LNCaP clone FGC (cell line): Measurements from ENCODE around the gene RNF44.

ENCODE experiments used
- DNase-seq: peaks from one replicate; pipeline ENCODE4 v3.0.0-alpha.2; 2011; ENCODE audit warnings: low read depth
- H3K4me3 ChIP-seq: 2 replicates; pipeline ENCODE4 v1.5.1; 2011; ENCODE audit warnings: mild to moderate bottlenecking, low read depth, low read length, control low read depth
- TF ChIP-seq, protein P1 (sequence below): IDR thresholded peaks from 2 replicates; pipeline ENCODE4 v1.5.1; 2012; ENCODE audit warnings: mild to moderate bottlenecking; ENCODE audit not compliant: control insufficient read depth, insufficient read depth; ENCODE audit errors: extremely low read depth

RNF44 gene

GRCh38 chr5:176565760-176566288, 28.6 kb upstream of the RNF44 start:
- H3K4me3 ChIP-seq = no peak overlapping the region
- TF ChIP-seq, protein P1, sequence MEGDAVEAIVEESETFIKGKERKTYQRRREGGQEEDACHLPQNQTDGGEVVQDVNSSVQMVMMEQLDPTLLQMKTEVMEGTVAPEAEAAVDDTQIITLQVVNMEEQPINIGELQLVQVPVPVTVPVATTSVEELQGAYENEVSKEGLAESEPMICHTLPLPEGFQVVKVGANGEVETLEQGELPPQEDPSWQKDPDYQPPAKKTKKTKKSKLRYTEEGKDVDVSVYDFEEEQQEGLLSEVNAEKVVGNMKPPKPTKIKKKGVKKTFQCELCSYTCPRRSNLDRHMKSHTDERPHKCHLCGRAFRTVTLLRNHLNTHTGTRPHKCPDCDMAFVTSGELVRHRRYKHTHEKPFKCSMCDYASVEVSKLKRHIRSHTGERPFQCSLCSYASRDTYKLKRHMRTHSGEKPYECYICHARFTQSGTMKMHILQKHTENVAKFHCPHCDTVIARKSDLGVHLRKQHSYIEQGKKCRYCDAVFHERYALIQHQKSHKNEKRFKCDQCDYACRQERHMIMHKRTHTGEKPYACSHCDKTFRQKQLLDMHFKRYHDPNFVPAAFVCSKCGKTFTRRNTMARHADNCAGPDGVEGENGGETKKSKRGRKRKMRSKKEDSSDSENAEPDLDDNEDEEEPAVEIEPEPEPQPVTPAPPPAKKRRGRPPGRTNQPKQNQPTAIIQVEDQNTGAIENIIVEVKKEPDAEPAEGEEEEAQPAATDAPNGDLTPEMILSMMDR = no peak
- no peak for DNase-seq

DNA sequence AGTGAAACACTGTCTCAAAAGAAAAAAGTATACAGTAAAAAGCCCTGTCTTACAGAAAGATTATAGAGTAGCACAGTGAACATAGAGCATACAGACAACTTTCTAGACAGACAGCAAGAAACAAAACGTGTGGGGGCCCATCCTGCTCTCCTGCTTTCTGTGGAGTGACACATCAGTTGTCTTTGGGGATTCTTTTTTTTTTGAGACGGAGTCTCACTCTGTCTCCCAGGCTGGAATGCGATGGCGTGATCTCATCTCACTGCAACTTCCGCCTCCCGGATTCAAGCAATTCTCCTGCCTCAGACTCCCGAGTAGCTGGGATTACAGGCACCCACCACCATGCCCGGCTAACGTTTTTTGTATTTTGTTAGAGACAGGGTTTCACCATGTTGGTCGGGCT, 26.8 kb upstream of the RNF44 start:
- TF ChIP-seq, protein P1 = no peak
- H3K4me3 ChIP-seq = no peak overlapping the region
- DNase-seq = no peak

DNA sequence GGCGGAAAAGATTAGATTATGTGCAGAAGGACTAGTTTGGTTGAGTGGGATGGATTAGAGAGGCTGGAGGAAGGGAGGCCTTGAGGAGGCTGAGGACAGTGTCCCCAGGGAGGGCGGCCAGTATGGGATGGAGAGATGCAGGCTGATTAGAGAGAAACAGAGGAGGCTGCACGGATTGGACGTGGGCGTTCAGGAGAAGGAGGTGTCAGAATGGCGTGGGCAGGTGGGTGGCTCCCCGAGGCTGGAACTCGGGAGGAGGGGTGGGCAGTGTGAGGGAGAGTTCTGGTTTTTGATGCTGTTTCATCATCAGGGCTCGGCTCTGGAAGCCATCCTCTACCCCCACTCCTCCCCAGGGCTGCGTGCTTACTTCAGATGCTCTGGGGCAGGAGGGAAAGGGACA, 25.0 kb upstream of the RNF44 start:
- TF ChIP-seq, protein P1 = no peak
- no peak overlapping the region for H3K4me3 ChIP-seq
- no peak for DNase-seq

DNA sequence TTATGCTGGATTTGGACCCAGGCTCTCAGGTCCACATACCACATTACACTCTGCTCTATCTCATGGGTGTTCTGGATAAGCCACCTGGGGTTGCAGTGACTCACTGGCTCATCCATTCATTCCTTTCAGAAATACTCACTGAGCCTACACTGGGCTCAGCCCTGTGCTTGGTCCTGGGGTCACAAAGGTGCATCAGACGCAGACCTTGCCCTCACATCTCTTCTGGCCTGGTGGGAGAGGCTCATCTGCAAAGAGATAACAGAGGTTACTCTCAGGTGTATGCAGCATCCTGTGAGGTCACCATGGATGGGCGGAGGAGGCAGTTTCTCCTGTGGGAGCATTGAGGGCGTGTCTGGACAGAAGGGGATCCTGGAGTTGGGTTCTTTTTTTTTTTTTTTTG, 24.1 kb upstream of the RNF44 start:
- no peak overlapping the region for H3K4me3 ChIP-seq
- DNase-seq = no peak
- TF ChIP-seq, protein P1 = no peak

GRCh38 chr5:176560364-176560763, 23.2 kb upstream of the RNF44 start:
- TF ChIP-seq, protein P1 = no peak

DNA sequence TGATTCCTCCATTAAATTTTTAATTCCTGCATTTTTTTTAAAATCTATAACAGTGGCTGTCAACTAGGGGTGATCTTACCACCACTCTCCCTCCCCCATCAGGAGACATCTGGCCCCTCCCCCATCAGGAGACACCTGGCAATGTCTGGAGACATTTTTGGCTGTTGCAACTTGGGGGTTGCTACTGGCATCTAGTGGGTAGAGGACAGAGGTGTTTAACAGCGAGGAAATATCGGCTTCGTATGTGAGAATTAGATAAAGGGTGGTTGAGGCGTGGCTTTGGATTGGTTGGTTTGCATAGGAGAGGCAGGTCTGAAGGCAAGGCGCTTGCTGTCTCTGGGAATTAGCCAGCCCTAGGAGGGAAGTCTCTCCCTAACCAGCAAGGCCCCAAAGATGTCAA, 22.5 kb upstream of the RNF44 start:
- no peak overlapping the region for H3K4me3 ChIP-seq
- TF ChIP-seq, protein P1 = no peak
- DNase-seq = no peak

More at GRCh38 chr5:176560364-176560763, 23.2 kb upstream of the RNF44 start:
- no peak overlapping the region for H3K4me3 ChIP-seq
- DNase-seq = no peak

DNA sequence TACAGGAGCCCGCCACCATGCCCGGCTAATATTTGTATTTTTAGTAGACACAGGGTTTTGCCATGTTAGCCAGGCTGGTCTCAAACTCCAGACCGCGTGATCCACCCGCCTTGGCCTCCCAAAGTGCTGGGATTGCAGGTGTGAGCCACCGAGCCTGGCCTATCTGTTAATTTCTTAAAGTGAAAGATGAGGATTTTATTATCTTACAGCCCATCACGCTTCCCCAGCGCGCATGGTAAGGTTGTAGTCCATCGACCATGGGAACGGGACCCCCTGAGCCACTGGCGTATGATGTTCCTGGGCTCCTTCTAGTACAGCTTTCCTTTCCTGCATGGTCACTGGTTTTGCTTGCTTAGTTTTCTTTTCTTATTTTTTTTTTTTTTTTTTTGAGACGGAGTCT, 20.6 kb upstream of the RNF44 start:
- no peak for DNase-seq
- TF ChIP-seq, protein P1 = no peak
- no peak overlapping the region for H3K4me3 ChIP-seq
